OCI-LY7 (cell line): ENCODE results near the gene CEACAM6. TPM values are rescaled to one million over a fixed set of nuclear protein-coding genes. Genes with fewer than 3 reads are reported as not detected.

ENCODE experiments used
- BruUV-seq: library from RNA; stranded (reverse); fragments of 400-500 nt; replicated peaks from 2 replicates; lab custom pipeline; 2021; lab: Mats Ljungman, UMichigan
- CTCF ChIA-PET: fragments of 300-600 bp; sonication (Branson Sonifier 250); formaldehyde crosslinking; loops from one replicate; lab custom pipeline; 2022; ENCODE audit warnings: antibody characterized with exemption; ENCODE audit not compliant: unreplicated experiment; lab: Charles Lee
- POLR2A ChIA-PET: fragments of 300-600 bp; sonication (Branson Sonifier 250); formaldehyde crosslinking; loops from one replicate; lab custom pipeline; 2022; ENCODE audit warnings: antibody characterized with exemption; lab: Charles Lee
- DNase-seq: peaks from one replicate; pipeline ENCODE4 v3.0.0-alpha.2; 2015; ENCODE audit warnings: low spot score
- H2AFZ ChIP-seq: fragments of 200-600 bp; sonication (generic), shearing (Covaris generic); 2 replicates; pipeline ENCODE4 v1.6.1; 2014; ENCODE audit warnings: mild to moderate bottlenecking, antibody characterized with exemption, low read length, moderate library complexity
- H3K27ac ChIP-seq: fragments of 200-600 bp; sonication (generic); 2 replicates; pipeline ENCODE4 v1.5.1; 2014; ENCODE audit warnings: mixed run types, low read depth, mild to moderate bottlenecking, moderate library complexity, low read length, inconsistent platforms; ENCODE audit not compliant: poor library complexity, severe bottlenecking
- H3K36me3 ChIP-seq: fragments of 200-600 bp; sonication (generic); 2 replicates; pipeline ENCODE4 v1.6.1; 2014; ENCODE audit warnings: mild to moderate bottlenecking, antibody characterized with exemption, low read length, moderate library complexity, mixed read lengths; ENCODE audit not compliant: insufficient read depth
- H3K4me1 ChIP-seq: fragments of 200-600 bp; sonication (generic); 2 replicates; pipeline ENCODE4 v1.5.1; 2014; ENCODE audit warnings: mild to moderate bottlenecking, low read length; ENCODE audit not compliant: insufficient read depth, poor library complexity, severe bottlenecking
- H3K4me2 ChIP-seq: fragments of 200-600 bp; sonication (generic); 2 replicates; pipeline ENCODE4 v1.6.1; 2014; ENCODE audit warnings: mild to moderate bottlenecking, low read length
- H3K4me3 ChIP-seq: fragments of 200-600 bp; sonication (generic); 2 replicates; pipeline ENCODE4 v1.5.1; 2014; ENCODE audit warnings: mild to moderate bottlenecking, low read depth, low read length; ENCODE audit not compliant: poor library complexity, severe bottlenecking
- H3K79me2 ChIP-seq: fragments of 200-600 bp; sonication (generic); 2 replicates; pipeline ENCODE4 v1.6.1; 2016; ENCODE audit warnings: low read depth, mild to moderate bottlenecking, low read length, moderate library complexity, mixed read lengths; ENCODE audit not compliant: insufficient read depth
- H3K9me2 ChIP-seq: fragments of 200-600 bp; sonication (generic); 2 replicates; pipeline ENCODE4 v1.6.1; 2016; ENCODE audit warnings: mild to moderate bottlenecking, low read length, mixed read lengths; ENCODE audit not compliant: insufficient read depth
- H3K9me3 ChIP-seq: fragments of 200-600 bp; sonication (generic); 2 replicates; pipeline ENCODE4 v1.6.1; 2014; ENCODE audit warnings: mild to moderate bottlenecking, mixed run types, low read length, mixed read lengths
- H4K20me1 ChIP-seq: fragments of 200-600 bp; sonication (generic); 2 replicates; pipeline ENCODE4 v1.6.1; 2014; ENCODE audit warnings: mild to moderate bottlenecking, antibody characterized with exemption, low read length, moderate library complexity, mixed read lengths; ENCODE audit not compliant: insufficient read depth
- CTCF ChIP-seq: fragments of 200-600 bp; sonication (generic); conservative IDR thresholded peaks from 2 replicates; pipeline ENCODE4 v1.5.1; 2014; ENCODE audit warnings: mild to moderate bottlenecking, antibody characterized with exemption, low read length, moderate library complexity, mixed read lengths
- EZH2phosphoT487 ChIP-seq: fragments of 200-600 bp; sonication (generic); IDR thresholded peaks from 2 replicates; pipeline ENCODE4 v1.6.1; 2018; ENCODE audit warnings: low read depth, borderline replicate concordance, mild to moderate bottlenecking, mixed run types, antibody characterized with exemption, low read length, moderate library complexity, mixed read lengths
- intact Hi-C: fragments of 100-400 bp; cut with micrococcal nuclease; formaldehyde crosslinking; loops from one replicate; pipeline ENCODE4 v1.10.0; 2022; ENCODE audit not compliant: unreplicated experiment
- total RNA-seq, 2 experiments: library from RNA; depleted of rRNA in 1 of 2; stranded (reverse); fragments of >200 nt in 1 of 2; shearing (Covaris generic) in 1 of 2; gene quantifications; 2 replicates each; pipeline ENCODE4 v1.2.3, GENCODE V29; 2014 to 2022

Gene CEACAM6
- total RNA-seq, 2 experiments from 2014 or later, result not detected

DNA sequence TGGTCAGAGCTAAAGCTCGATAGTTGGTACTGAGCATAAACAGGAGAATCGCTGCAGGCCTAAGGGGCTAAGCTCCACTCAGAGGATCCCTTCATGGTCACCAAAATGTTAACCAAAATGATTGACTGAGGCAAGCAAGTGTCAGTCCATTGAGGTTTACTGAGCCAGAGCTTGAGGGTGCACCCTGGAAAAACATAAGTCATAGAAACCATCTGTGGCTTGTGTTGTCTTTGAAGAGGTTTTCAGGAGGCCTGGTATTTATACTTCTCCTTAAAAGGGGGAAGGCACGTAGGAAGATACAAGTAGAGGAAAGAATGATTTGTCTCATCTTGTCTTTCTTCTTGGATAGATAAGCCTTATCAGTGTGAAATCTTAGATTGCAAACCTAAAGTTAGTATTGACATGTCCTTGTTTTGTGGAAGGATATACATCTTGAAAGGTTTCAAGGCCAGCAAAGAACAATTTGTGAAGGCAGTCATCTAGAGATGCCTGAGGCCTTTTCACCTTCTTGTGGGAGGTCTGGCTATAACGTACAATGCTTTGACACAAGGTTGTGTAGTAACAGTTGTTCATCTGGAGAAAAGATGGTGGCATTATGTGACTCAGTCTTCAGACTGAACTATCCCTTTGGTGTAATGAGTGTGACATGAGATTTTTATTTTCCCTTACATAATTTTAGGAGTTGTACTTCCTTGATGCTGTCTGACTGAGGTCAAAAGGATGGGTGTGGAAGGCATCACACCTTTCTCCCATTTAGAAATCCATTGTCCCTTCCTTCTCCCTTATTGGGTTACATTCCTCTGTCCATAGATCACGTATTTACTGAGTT is 14.7 kb upstream of the CEACAM6 start:
- no TSS peak for BruUV-seq
- Histone ChIP-seq H3K4me2 (no peak overlapping the region), H3K27ac (no peak overlapping the region), H3K4me1 (peaks cover 8% of the 10 kb centered on the region), H4K20me1 (no peaks in the 10 kb centered on the region), H3K79me2 (no peaks in the 10 kb centered on the region), H2AFZ (no peak overlapping the region), H3K9me3 (no peaks in the 10 kb centered on the region), H3K4me3 (no peak overlapping the region), H3K36me3 (no peaks in the 10 kb centered on the region), H3K9me2 (no peaks in the 10 kb centered on the region)
- CTCF ChIA-PET, result no interaction called here
- TF ChIP-seq CTCF (no peak), EZH2phosphoT487 (no peak)
- intact Hi-C loops, result no loop called here
- no peak for DNase-seq
- POLR2A ChIA-PET, result no interaction called here

DNA sequence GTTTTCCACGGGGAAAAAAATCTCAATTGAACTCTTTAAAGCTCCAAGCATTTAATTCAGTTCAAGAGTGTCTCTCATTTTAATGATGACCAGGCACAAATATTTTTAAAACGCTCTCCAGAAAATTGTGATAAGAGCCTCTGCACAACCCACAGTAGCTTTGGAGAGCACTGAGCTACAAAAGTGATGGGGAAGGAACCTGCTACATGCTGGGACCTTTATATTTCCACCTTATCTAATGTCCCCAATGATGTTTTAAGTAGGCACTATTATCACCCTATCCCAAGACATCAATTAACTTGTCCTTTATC is 14.1 kb upstream of the CEACAM6 start:
- intact Hi-C loops, result no loop called here
- no peak for DNase-seq
- no TSS peak for BruUV-seq
- no peaks in the 10 kb centered on the region for H3K9me3 ChIP-seq
- TF ChIP-seq CTCF (no peak), EZH2phosphoT487 (no peak)
- no peak overlapping the region for H3K4me2 ChIP-seq
- peaks cover 8% of the 10 kb centered on the region for H3K4me1 ChIP-seq
- H3K9me2 ChIP-seq, result no peaks in the 10 kb centered on the region
- H4K20me1 ChIP-seq, result no peaks in the 10 kb centered on the region
- ChIA-PET POLR2A (no interaction called here), CTCF (no interaction called here)
- H3K27ac ChIP-seq, result no peak overlapping the region
- no peaks in the 10 kb centered on the region for H3K36me3 ChIP-seq
- no peaks in the 10 kb centered on the region for H3K79me2 ChIP-seq
- H3K4me3 ChIP-seq, result no peak overlapping the region
- H2AFZ ChIP-seq, result no peak overlapping the region

DNA sequence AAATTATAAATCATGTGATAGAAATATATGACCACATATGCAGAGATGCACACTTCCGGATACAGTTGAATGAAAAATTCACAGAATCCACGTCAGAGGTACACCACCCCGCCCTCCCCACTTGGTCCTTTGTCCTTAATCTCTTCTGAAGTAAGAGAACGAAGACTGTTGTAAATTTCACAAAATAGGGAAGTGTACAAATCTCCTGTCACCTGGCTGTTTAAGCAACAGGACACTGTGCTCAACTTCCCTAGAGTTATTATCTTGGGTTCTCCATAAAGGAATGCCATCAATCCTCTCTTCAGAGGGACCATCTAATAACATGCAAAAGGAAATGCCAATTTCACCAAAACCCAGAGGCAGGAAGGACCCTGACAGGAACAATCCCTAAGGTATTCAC is 10.5 kb upstream of the CEACAM6 start:
- intact Hi-C loops, result loop anchor here (5.0 kb wide), 1 partner anchor 103 kb away; no protein-coding TSS in a partner anchor
- POLR2A ChIA-PET, result interaction anchor here (0.6 kb wide), 1 partner anchor 996 kb away, joined by 3 read pairs; no protein-coding TSS in a partner anchor
- peak overlapping the region; percentile 52; the same call in 1 of the 2 replicates for H2AFZ ChIP-seq
- H3K36me3 ChIP-seq, result no peaks in the 10 kb centered on the region
- H3K79me2 ChIP-seq, result no peaks in the 10 kb centered on the region
- no TSS peak for BruUV-seq
- no peak overlapping the region for H3K4me2 ChIP-seq
- CTCF ChIA-PET, result interaction anchor here (0.6 kb wide), 2 partner anchors 34 to 326 kb away, joined by 3 read pairs; no protein-coding TSS in a partner anchor
- H3K4me1 ChIP-seq, result peaks cover 8% of the 10 kb centered on the region
- no peaks in the 10 kb centered on the region for H4K20me1 ChIP-seq
- H3K9me2 ChIP-seq, result no peaks in the 10 kb centered on the region
- H3K9me3 ChIP-seq, result no peaks in the 10 kb centered on the region
- no peak overlapping the region for H3K4me3 ChIP-seq
- peak; percentile 12 for DNase-seq
- TF ChIP-seq CTCF, result no peak
- no peak for TF ChIP-seq EZH2phosphoT487
- H3K27ac ChIP-seq, result no peak overlapping the region
